ENCODE measurements around the gene GLRX. TPM values are rescaled to one million over a fixed set of nuclear protein-coding genes. Genes with fewer than 3 reads are reported as not detected.

Gene GLRX
- total and polyA plus RNA-seq, 2 of the 13 experiments (the other 11 are each of a cell fraction or from before 2014, with no cell fraction given), result 63.8 to 499 TPM

GRCh38 chr5:95808686-95809413 is 13.7 kb downstream of the GLRX start (continued):
- TF ChIP-seq, protein P1, sequence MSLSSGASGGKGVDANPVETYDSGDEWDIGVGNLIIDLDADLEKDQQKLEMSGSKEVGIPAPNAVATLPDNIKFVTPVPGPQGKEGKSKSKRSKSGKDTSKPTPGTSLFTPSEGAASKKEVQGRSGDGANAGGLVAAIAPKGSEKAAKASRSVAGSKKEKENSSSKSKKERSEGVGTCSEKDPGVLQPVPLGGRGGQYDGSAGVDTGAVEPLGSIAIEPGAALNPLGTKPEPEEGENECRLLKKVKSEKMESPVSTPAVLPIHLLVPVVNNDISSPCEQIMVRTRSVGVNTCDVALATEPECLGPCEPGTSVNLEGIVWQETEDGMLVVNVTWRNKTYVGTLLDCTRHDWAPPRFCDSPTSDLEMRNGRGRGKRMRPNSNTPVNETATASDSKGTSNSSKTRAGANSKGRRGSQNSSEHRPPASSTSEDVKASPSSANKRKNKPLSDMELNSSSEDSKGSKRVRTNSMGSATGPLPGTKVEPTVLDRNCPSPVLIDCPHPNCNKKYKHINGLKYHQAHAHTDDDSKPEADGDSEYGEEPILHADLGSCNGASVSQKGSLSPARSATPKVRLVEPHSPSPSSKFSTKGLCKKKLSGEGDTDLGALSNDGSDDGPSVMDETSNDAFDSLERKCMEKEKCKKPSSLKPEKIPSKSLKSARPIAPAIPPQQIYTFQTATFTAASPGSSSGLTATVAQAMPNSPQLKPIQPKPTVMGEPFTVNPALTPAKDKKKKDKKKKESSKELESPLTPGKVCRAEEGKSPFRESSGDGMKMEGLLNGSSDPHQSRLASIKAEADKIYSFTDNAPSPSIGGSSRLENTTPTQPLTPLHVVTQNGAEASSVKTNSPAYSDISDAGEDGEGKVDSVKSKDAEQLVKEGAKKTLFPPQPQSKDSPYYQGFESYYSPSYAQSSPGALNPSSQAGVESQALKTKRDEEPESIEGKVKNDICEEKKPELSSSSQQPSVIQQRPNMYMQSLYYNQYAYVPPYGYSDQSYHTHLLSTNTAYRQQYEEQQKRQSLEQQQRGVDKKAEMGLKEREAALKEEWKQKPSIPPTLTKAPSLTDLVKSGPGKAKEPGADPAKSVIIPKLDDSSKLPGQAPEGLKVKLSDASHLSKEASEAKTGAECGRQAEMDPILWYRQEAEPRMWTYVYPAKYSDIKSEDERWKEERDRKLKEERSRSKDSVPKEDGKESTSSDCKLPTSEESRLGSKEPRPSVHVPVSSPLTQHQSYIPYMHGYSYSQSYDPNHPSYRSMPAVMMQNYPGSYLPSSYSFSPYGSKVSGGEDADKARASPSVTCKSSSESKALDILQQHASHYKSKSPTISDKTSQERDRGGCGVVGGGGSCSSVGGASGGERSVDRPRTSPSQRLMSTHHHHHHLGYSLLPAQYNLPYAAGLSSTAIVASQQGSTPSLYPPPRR (CRISPR knock-in tag; IDR thresholded peaks at IDR 0.05; ENCODE audit: borderline replicate concordance), result no peak
- no peak for TF ChIP-seq ZNF7 (CRISPR knock-in tag; IDR thresholded peaks at IDR 0.05)
- TF ChIP-seq ZNF772 (CRISPR knock-in tag; IDR thresholded peaks at IDR 0.05), result no peak

DNA sequence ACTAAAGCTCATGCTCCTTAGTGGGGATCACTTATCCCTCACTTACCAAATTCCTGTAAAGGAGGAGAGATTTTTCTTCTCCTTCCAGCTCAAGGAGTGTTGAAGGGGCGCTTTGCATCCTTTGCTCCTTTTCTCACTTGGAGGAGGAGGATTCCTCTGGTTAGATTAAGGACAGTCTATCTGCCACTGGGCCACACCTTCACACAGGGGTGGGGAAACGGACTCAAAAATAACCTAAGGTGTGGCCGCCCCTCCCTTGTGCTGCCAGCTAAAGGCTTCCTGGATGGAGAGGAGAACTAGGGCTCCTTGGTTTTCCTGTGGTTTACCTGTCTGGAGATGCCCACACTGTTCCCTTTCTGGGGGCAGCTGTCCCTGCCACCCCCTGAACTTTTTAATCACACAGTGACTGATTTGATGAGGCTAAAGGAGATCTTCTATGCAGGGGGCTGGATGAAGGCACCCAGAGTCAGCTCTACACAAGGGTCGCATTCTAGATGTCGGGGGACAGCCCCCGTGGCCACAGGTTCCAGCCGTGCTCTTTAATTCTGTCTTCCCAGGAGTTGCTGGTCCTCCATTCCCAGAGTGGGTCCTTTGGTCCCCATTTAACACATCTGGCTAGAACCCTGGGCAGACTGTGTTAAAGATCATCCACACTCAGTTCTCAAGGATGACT is 14.4 kb downstream of the GLRX start:
- Histone ChIP-seq H3K4me3 (replicated peaks in 1 of 3; ENCODE audit: insufficient read depth in 1 of 3, low read depth in 2 of 3, low read length in 3 of 3) (no peak overlapping the region), H3K27ac (ENCODE audit: extremely low read length, insufficient read depth, low read length) (no peak overlapping the region), H3K36me3 (replicated peaks in 1 of 2; ENCODE audit: control insufficient read depth in 1 of 2, insufficient read depth in 2 of 2, low read length in 2 of 2) (peaks cover 0 to 1% of the 10 kb centered on the region in 2 experiments; a peak in 1 of 5 replicates), H3K79me2 (ENCODE audit: insufficient read depth, low read length) (no peaks in the 10 kb centered on the region), H3K4me2 (ENCODE audit: low read depth, low read length) (no peak overlapping the region), H3K4me1 (ENCODE audit: insufficient read depth, low read length) (peaks cover 67% of the 10 kb centered on the region), H2AFZ (ENCODE audit: low read length) (no peak overlapping the region), H4K20me1 (ENCODE audit: insufficient read depth, low read length) (no peaks in the 10 kb centered on the region), H3K9ac (ENCODE audit: insufficient read depth, low read depth, low read length) (no peak overlapping the region), H3K9me3 (ENCODE audit: low read length) (no peaks in the 10 kb centered on the region), H3K27me3 (ENCODE audit: control insufficient read depth in 1 of 2, insufficient read depth in 2 of 2, low read length in 2 of 2) (no peaks in the 10 kb centered on the region)
- ChIA-PET POLR2A (interaction anchor here (10.9 kb wide), 1 partner anchor 15 kb away, joined by 98 read pairs; the partner anchor contains the start of gene GLRX), CTCF (ENCODE audit: low intra/inter-chr PET ratio, low total read pairs) (no interaction called here)
- ATAC-seq (no peak), DNase-seq (ENCODE audit: low spot score) (no peak), FAIRE-seq (no peak)
- BruUV-seq (replicated peaks), result no TSS peak
- intact Hi-C loops (cut with micrococcal nuclease; ENCODE audit: unreplicated experiment) (no loop called here), in situ Hi-C loops (cut with HindIII; ENCODE audit: extremely low pct_ligation_motif_present, low pct_unique_long_range_greater_than_20kb) (no loop called here)
- 94% methylated on average over 6 of the region's 7 CpGs for WGBS (ENCODE audit: low lambda C conversion rate)
- TF ChIP-seq ZBTB4 (CRISPR knock-in tag; IDR thresholded peaks at IDR 0.05; ENCODE audit: borderline replicate concordance) (no peak), ZNF292 (CRISPR knock-in tag; IDR thresholded peaks at IDR 0.05; ENCODE audit: borderline replicate concordance, low read depth) (no peak), CREB1 (IDR thresholded peaks at IDR 0.05) (no peak), CREB1 (CRISPR knock-in tag; IDR thresholded peaks at IDR 0.05) (no peak), ZNF484 (CRISPR knock-in tag; IDR thresholded peaks at IDR 0.05; ENCODE audit: borderline replicate concordance, low read depth) (no peak), GLI4 (CRISPR knock-in tag; IDR thresholded peaks at IDR 0.05; ENCODE audit: borderline replicate concordance) (no peak), REPIN1 (CRISPR knock-in tag; IDR thresholded peaks at IDR 0.05; ENCODE audit: borderline replicate concordance, low read depth) (no peak), MTA3 (CRISPR knock-in tag; IDR thresholded peaks at IDR 0.05) (no peak)
- TF ChIP-seq, protein P2, sequence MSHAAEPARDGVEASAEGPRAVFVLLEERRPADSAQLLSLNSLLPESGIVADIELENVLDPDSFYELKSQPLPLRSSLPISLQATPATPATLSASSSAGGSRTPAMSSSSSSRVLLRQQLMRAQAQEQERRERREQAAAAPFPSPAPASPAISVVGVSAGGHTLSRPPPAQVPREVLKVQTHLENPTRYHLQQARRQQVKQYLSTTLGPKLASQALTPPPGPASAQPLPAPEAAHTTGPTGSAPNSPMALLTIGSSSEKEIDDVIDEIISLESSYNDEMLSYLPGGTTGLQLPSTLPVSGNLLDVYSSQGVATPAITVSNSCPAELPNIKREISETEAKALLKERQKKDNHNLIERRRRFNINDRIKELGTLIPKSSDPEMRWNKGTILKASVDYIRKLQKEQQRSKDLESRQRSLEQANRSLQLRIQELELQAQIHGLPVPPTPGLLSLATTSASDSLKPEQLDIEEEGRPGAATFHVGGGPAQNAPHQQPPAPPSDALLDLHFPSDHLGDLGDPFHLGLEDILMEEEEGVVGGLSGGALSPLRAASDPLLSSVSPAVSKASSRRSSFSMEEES (CRISPR knock-in tag; IDR thresholded peaks at IDR 0.05), result no peak

Data from HepG2 (cell line).